ENCODE results near the gene LOC128125822.

LOC128125822 gene

GRCh38 chr6:63565727-63566596, 6.3 kb upstream of the LOC128125822 start:
- H3K4me3 ChIP-seq = no peak overlapping the region
- H3K4me1 ChIP-seq = no peaks in the 10 kb centered on the region
- DNase-seq (no peak), ATAC-seq (no peak)
- TF ChIP-seq CTCF (IDR thresholded peaks at IDR 0.05) = no peak
- WGBS, 2 donors = 58 to 60% methylated on average over 4 of the region's 4 CpGs
- H3K27ac ChIP-seq = no peak overlapping the region
- intact Hi-C loops (cut with DNase I) = no loop called here
- H3K27me3 ChIP-seq = no peaks in the 10 kb centered on the region
- no peaks in the 10 kb centered on the region for H3K36me3 ChIP-seq
- H3K9me3 ChIP-seq = peaks cover 0 to 14% (median 0%) of the 10 kb centered on the region in 11 donors

GRCh38 chr6:63567966-63568365, 4.3 kb upstream of the LOC128125822 start:
- no peak for ATAC-seq
- Histone ChIP-seq H3K27me3 (no peaks in the 10 kb centered on the region), H3K4me3 (no peak overlapping the region), H3K36me3 (no peaks in the 10 kb centered on the region), H3K4me1 (peaks cover 0 to 10% (median 7%) of the 10 kb centered on the region in 9 donors), H3K27ac (no peak overlapping the region), H3K9me3 (peaks cover 0 to 14% (median 0%) of the 10 kb centered on the region in 11 donors)
- no peak for DNase-seq
- intact Hi-C loops (cut with DNase I) = no loop called here
- 84 to 89% methylated on average over 1 of the region's 1 CpG for WGBS, 2 donors
- no peak for TF ChIP-seq CTCF (IDR thresholded peaks at IDR 0.05)

DNA sequence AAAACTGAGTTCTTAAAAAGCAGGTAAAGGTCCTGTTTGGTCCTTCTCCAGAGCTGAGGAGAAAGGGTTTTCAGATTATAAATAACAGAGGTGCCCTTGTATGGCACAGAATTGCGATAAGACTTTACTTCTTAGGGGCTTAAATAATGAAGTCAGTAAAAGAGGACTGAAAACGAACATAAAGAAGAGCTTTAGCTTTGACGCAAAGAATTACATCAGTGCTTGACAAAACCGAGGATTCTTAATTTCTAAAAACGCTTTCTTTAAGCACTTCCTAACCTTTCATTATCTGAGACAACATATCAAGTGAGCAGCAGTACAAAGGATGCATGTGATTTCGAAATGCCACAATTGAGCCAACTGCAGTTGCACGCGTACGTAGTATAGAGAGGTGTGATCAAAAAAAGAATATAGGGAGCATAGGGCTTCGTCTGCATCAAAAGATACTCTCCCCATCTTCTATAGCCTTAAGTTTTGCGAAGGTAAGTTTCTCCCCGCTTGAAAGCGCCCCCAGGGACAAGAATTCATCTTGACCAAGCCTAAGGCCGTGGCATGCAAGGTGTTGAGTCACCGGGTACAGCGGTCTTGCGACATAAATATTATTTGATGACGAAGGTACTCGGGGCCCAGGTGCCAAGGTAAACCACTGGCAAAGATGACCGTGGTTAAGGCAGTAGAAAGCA, 778 bp upstream of the LOC128125822 start:
- Histone ChIP-seq H3K4me1 (peaks cover 0 to 34% (median 24%) of the 10 kb centered on the region in 9 donors), H3K36me3 (peaks cover 0 to 4% (median 0%) of the 10 kb centered on the region in 9 donors), H3K4me3 (peak overlapping the region; percentile 11 to 97 (median 92)), H3K9me3 (peaks cover 0 to 14% (median 0%) of the 10 kb centered on the region in 11 donors), H3K27ac (peak overlapping the region in 9 of 10 donors; percentile 30 to 100 (median 99)), H3K27me3 (no peaks in the 10 kb centered on the region)
- intact Hi-C loops (cut with DNase I) = loop anchor here in 7 of 10 donors (1.0 to 10.0 kb wide), 8 partner anchors 63 to 219 kb away; partner anchors contain the start of gene PHF3 (in 4 of the 7)
- TF ChIP-seq CTCF (IDR thresholded peaks at IDR 0.05) = no peak
- DNase-seq (peak; percentile 11 to 40), ATAC-seq (peak in 6 of 8 donors; percentile 5 to 16 (median 7))
- WGBS, 2 donors = 17% methylated on average over 20 of the region's 20 CpGs

- peak overlapping the region; percentile 77 to 97 (median 94) for H3K4me3 ChIP-seq
- TF ChIP-seq CTCF (IDR thresholded peaks at IDR 0.05) = no peak
- ATAC-seq (peak in 6 of 8 donors; percentile 0 to 33 (median 4)), DNase-seq (no peak)
- H3K36me3 ChIP-seq = peaks cover 0 to 16% (median 10%) of the 10 kb centered on the region in 9 donors
- H3K9me3 ChIP-seq = peaks cover 0 to 3% (median 0%) of the 10 kb centered on the region in 11 donors
- intact Hi-C loops (cut with DNase I) = loop anchor here in 7 of 10 donors (1.0 to 10.0 kb wide), 8 partner anchors 62 to 220 kb away; partner anchors contain the start of gene PHF3 (in 4 of the 7)
- no peaks in the 10 kb centered on the region for H3K27me3 ChIP-seq
- peaks cover 0 to 39% (median 24%) of the 10 kb centered on the region in 9 donors for H3K4me1 ChIP-seq
- 0 to 1% methylated on average over 40 to 42 of the region's 42 CpGs for WGBS, 2 donors
- peak overlapping the region; percentile 95 to 100 (median 99) for H3K27ac ChIP-seq
Measured at GRCh38 chr6:63572747-63573075, 431 bp downstream of the LOC128125822 start.

Measured in heart right ventricle (tissue), 16 donors.